ENCODE measurements around the gene PKP3. TPM values are rescaled to one million over a fixed set of nuclear protein-coding genes. Genes with fewer than 3 reads are reported as not detected.

PKP3 gene
- total and polyA plus RNA-seq, 2 donors (not counting 1 experiment from before 2014, with no cell fraction given), result 0.78 TPM; not detected in 1

DNA sequence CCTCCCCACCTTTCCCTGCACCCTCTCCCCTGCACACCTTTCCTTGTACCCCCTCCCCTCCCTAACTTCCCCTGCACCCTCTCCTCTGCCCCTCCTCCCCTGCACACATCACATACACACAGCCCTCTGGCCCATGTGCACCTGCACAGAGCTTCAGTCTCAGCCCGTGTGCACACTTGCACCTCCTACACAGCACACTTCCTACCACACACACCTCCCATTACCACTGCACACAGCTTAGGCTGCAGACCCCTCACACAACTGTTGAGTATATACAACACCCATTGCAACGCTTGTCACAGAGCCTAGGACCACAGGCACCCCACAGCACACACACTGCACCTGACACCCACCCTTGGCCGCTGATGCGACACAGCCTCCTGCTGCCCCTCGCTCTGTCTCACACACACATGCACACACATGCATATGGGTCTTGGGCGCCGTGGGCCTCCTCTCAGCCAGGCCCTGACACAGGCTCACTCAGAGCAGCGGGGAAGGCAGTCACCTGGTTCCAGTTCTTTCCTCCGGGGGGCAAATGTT is 20.4 kb downstream of the PKP3 start:
- no peak for TF ChIP-seq EZH2 (IDR thresholded peaks at IDR 0.05; ENCODE audit: borderline replicate concordance, insufficient read depth, low read depth, low read length, poor library complexity, severe bottlenecking)
- TF ChIP-seq, protein P1, sequence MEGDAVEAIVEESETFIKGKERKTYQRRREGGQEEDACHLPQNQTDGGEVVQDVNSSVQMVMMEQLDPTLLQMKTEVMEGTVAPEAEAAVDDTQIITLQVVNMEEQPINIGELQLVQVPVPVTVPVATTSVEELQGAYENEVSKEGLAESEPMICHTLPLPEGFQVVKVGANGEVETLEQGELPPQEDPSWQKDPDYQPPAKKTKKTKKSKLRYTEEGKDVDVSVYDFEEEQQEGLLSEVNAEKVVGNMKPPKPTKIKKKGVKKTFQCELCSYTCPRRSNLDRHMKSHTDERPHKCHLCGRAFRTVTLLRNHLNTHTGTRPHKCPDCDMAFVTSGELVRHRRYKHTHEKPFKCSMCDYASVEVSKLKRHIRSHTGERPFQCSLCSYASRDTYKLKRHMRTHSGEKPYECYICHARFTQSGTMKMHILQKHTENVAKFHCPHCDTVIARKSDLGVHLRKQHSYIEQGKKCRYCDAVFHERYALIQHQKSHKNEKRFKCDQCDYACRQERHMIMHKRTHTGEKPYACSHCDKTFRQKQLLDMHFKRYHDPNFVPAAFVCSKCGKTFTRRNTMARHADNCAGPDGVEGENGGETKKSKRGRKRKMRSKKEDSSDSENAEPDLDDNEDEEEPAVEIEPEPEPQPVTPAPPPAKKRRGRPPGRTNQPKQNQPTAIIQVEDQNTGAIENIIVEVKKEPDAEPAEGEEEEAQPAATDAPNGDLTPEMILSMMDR (IDR thresholded peaks at IDR 0.05), result no peak
- CTCF ChIA-PET, result interaction anchor here (0.7 to 2.2 kb wide), 2 partner anchors 8 to 34 kb away, joined by 3 to 8 read pairs; no protein-coding TSS in a partner anchor
- H3K9ac ChIP-seq (ENCODE audit: low read length), result peak overlapping the region; percentile 77

DNA sequence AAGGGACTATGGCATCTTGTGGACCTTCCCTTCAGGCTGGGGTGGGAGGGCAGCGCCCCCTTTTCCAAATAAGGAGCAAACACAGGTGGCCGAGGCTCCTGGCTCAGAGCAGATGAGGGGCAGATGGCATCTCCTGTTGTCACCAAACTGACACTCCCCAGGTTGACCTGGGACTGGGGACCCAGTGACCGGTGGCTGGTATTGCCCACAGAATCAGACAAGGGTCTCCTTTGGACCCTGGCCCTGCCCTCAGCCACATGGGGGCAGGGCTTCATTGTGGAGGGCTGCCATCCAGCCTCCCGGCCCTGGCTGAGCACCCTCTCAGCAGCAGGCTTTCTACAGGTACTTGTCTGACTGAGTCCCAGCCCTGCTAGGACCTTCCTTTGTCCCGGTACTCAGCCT is 21.6 kb downstream of the PKP3 start:
- Mint-ChIP-seq H3K4me1 (peaks cover 24% of the 10 kb centered on the region), H3K27me3 (no peaks in the 10 kb centered on the region), H3K27ac (peak overlapping the region; percentile 76), H3K9me3 (ENCODE audit: insufficient read depth) (no peaks in the 10 kb centered on the region), H3K4me3 (peak overlapping the region; percentile 89)
- Histone ChIP-seq H3K9ac (ENCODE audit: low read length) (peak overlapping the region; percentile 77), H3K27ac (ENCODE audit: low read length in 2 of 2) (no peak overlapping the region), H4K20me1 (ENCODE audit: control insufficient read depth, insufficient read depth, low read length, poor library complexity, severe bottlenecking) (peaks cover 5% of the 10 kb centered on the region), H3K36me3 (replicated peaks in 1 of 2; ENCODE audit: control extremely low read depth in 1 of 2, control insufficient read depth in 1 of 2, extremely low read depth in 1 of 2, insufficient read depth in 2 of 2, low read length in 1 of 2) (no peaks in the 10 kb centered on the region), H3K9me3 (ENCODE audit: control extremely low read depth in 1 of 3, control insufficient read depth in 2 of 3, insufficient read depth in 1 of 3, low read length in 2 of 3) (no peaks in the 10 kb centered on the region), H3K27me3 (replicated peaks in 1 of 4; ENCODE audit: control extremely low read depth in 1 of 4, control insufficient read depth in 3 of 4, insufficient read depth in 4 of 4, low read length in 3 of 4) (no peaks in the 10 kb centered on the region), H3K4me1 (ENCODE audit: control insufficient read depth in 2 of 2, insufficient read depth in 2 of 2, low read length in 2 of 2) (peaks cover 24 to 37% of the 10 kb centered on the region in 2 donors), H3K4me3 (ENCODE audit: control extremely low read depth in 1 of 5, extremely low read depth in 1 of 5, insufficient read depth in 1 of 5, low read depth in 2 of 5, low read length in 4 of 5) (peak overlapping the region in 4 of 5 experiments; percentile 50 to 79 (median 70)), H3K79me2 (ENCODE audit: control insufficient read depth, insufficient read depth, low read length) (peaks cover 13% of the 10 kb centered on the region), H2AFZ (ENCODE audit: insufficient read depth, low read depth, low read length, poor library complexity, severe bottlenecking) (peak overlapping the region; percentile 80), H3K4me2 (replicated peaks; ENCODE audit: low read depth, low read length, poor library complexity, severe bottlenecking) (peak overlapping the region; percentile 99)
- no peak for TF ChIP-seq EZH2 (IDR thresholded peaks at IDR 0.05; ENCODE audit: borderline replicate concordance, insufficient read depth, low read depth, low read length, poor library complexity, severe bottlenecking)
- TF ChIP-seq, protein P1 (IDR thresholded peaks at IDR 0.05), result no peak
- DNase-seq, result peak; percentile 39
- no peak for ATAC-seq (ENCODE audit: low read depth)
- intact Hi-C loops (cut with micrococcal nuclease), result loop anchor here (2.0 kb wide), 1 partner anchor 33 kb away; no protein-coding TSS in a partner anchor
- 68% methylated on average over 4 of the region's 5 CpGs for WGBS (ENCODE audit: insufficient coverage)
- ChIA-PET POLR2A (interaction anchor here (0.5 to 1.7 kb wide), 3 partner anchors 9 to 188 kb away, joined by 3 to 15 read pairs (median 14); no protein-coding TSS in a partner anchor), CTCF (interaction anchor here (1.5 to 2.2 kb wide), 3 partner anchors 8 to 33 kb away, joined by 6 to 17 read pairs (median 8); no protein-coding TSS in a partner anchor)

More for the DNA sequence above, 20.4 kb downstream of the PKP3 start:
- Mint-ChIP-seq H3K9me3 (ENCODE audit: insufficient read depth) (no peaks in the 10 kb centered on the region), H3K27me3 (no peaks in the 10 kb centered on the region), H3K4me1 (peaks cover 24% of the 10 kb centered on the region), H3K27ac (peak overlapping the region; percentile 82), H3K4me3 (peak overlapping the region; percentile 89)
- no peaks in the 10 kb centered on the region for H3K36me3 ChIP-seq (replicated peaks in 1 of 2; ENCODE audit: control extremely low read depth in 1 of 2, control insufficient read depth in 1 of 2, extremely low read depth in 1 of 2, insufficient read depth in 2 of 2, low read length in 1 of 2)
- no peaks in the 10 kb centered on the region for H3K27me3 ChIP-seq (replicated peaks in 1 of 4; ENCODE audit: control extremely low read depth in 1 of 4, control insufficient read depth in 3 of 4, insufficient read depth in 4 of 4, low read length in 3 of 4)
- peaks cover 13% of the 10 kb centered on the region for H3K79me2 ChIP-seq (ENCODE audit: control insufficient read depth, insufficient read depth, low read length)
- peaks cover 5% of the 10 kb centered on the region for H4K20me1 ChIP-seq (ENCODE audit: control insufficient read depth, insufficient read depth, low read length, poor library complexity, severe bottlenecking)
- no peak for DNase-seq
- peak; percentile 15 for ATAC-seq (ENCODE audit: low read depth)
- H3K4me1 ChIP-seq (ENCODE audit: control insufficient read depth in 2 of 2, insufficient read depth in 2 of 2, low read length in 2 of 2), result peaks cover 24 to 37% of the 10 kb centered on the region in 2 donors
- intact Hi-C loops (cut with micrococcal nuclease), result loop anchor here (2.0 kb wide), 1 partner anchor 34 kb away; no protein-coding TSS in a partner anchor
- no peaks in the 10 kb centered on the region for H3K9me3 ChIP-seq (ENCODE audit: control extremely low read depth in 1 of 3, control insufficient read depth in 2 of 3, insufficient read depth in 1 of 3, low read length in 2 of 3)
- no peak overlapping the region for H3K27ac ChIP-seq (ENCODE audit: low read length in 2 of 2)
- H3K4me3 ChIP-seq (ENCODE audit: control extremely low read depth in 1 of 5, extremely low read depth in 1 of 5, insufficient read depth in 1 of 5, low read depth in 2 of 5, low read length in 4 of 5), result peak overlapping the region; percentile 27 to 75 (median 50)
- WGBS (ENCODE audit: insufficient coverage), result 3% methylated on average over 9 of the region's 9 CpGs
- peak overlapping the region; percentile 80 for H2AFZ ChIP-seq (ENCODE audit: insufficient read depth, low read depth, low read length, poor library complexity, severe bottlenecking)
- POLR2A ChIA-PET, result interaction anchor here (0.6 to 1.2 kb wide), 8 partner anchors 8 to 312 kb away, joined by 3 to 15 read pairs (median 4); partner anchors contain the start of gene PTDSS2
- H3K4me2 ChIP-seq (replicated peaks; ENCODE audit: low read depth, low read length, poor library complexity, severe bottlenecking), result peak overlapping the region; percentile 99
